GM12892 (cell line): ENCODE measurements around the gene CCNL2.

Experiments used
- POLR2A ChIP-seq: IDR thresholded peaks from 2 replicates; pipeline ENCODE4 v1.6.1; 2011; ENCODE audit warnings: low read depth, low read length, control low read depth
- POLR2AphosphoS5 ChIP-seq: IDR thresholded peaks from 2 replicates; pipeline ENCODE4 v1.6.1; 2011; ENCODE audit warnings: low read depth, low read length, control low read depth
- TAF1 ChIP-seq: IDR thresholded peaks from 2 replicates; pipeline ENCODE4 v1.6.1; 2011; ENCODE audit warnings: low read depth, mild to moderate bottlenecking, control low read depth, low read length, borderline replicate concordance

DNA sequence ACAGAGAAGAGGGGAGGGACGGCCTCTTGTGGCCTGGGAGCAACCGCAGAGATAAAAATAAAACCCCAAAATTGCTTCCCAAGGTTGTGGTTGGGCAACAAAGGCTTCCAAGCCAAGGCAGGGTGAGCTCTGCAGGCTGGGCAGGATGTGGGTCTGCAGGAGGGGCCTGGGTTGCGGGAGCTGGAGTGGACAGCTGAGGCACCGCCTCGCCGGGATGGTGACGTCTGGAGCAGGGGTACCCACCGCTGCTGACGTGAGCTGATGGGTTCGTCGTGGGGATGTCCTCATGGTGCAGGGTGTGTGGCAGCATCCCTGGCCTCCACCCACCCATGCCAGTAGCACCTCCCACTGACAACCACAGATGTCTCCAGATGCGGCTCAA, 27.8 kb downstream of the CCNL2 start:
- no peak for TF ChIP-seq POLR2A
- no peak for TF ChIP-seq POLR2AphosphoS5
- TF ChIP-seq TAF1: no peak
